ENCODE data around the gene GPX4. TPM values are rescaled to one million over a fixed set of nuclear protein-coding genes. Genes with fewer than 3 reads are reported as not detected.

The GPX4 gene
- total RNA-seq, 1 donor from 2014 or later = 241 TPM

DNA sequence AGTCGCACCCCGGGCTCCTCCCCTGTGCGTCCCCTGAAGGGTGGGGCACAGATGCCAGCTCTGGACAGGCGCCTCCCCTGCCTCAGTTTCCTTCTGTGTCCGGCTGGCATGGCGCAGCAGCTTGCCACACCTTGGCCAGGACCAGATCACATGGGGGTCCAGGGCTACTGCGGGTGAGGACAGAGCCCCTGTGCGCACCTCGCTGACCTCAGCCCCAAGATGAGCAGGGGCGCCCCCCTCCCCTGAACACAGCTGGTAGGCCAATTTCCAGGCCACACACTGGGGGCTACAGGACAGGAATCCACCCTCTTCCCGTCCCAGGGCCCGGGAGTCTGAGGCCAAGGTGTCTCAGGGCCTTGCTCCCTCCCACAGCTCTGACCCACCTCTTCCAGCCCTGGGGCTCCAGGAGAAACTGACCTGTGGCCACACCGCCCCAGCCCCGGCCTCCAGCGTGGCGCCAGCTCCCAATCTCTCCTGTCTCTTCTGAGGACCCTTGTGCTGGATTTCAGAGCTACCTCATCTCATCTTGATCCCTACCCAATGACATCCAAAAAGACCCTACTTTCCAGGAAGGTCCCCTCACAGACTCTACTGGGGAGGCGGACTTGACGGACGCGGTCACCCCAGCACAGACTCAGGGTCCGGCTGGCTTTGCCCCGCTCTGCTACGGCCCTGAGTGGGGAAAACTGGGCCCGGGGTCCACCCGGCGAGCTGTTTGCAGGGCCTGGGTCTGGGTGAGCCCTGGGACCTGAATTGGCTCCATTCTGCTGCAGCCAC, 42.0 kb downstream of the GPX4 start:
- no peak overlapping the region for H3K4me3 Mint-ChIP-seq
- intact Hi-C loops (cut with micrococcal nuclease) = no loop called here
- no peak overlapping the region for H3K27ac Mint-ChIP-seq
- DNase-seq (ENCODE audit: low spot score) = no peak
- no peaks in the 10 kb centered on the region for H3K27me3 Mint-ChIP-seq (ENCODE audit: insufficient read depth)
- H3K36me3 Mint-ChIP-seq (ENCODE audit: low read depth) = peaks cover 25% of the 10 kb centered on the region
- H3K4me1 Mint-ChIP-seq (ENCODE audit: low read depth) = peaks cover 8% of the 10 kb centered on the region
- H3K9me3 Mint-ChIP-seq = peaks cover 5% of the 10 kb centered on the region

DNA sequence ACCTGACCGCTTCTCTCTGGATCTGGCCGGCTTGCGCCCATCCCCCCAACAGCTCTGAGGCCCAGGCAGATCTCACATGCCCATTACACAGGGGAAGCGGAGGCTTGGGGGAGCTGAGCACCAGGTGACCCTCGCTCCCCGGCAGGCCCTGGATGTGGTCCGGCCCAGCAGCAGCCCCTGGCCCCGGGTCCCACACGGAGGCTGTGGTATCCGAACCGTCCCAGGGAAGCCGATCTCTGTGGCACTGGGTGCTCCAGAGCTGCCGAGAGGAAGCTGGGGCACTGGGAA, 42.6 kb downstream of the GPX4 start:
- Mint-ChIP-seq H3K9me3 (peaks cover 5% of the 10 kb centered on the region), H3K36me3 (ENCODE audit: low read depth) (peaks cover 25% of the 10 kb centered on the region), H3K27ac (no peak overlapping the region), H3K4me1 (ENCODE audit: low read depth) (peaks cover 8% of the 10 kb centered on the region), H3K27me3 (ENCODE audit: insufficient read depth) (no peaks in the 10 kb centered on the region), H3K4me3 (no peak overlapping the region)
- intact Hi-C loops (cut with micrococcal nuclease) = no loop called here
- no peak for DNase-seq (ENCODE audit: low spot score)

DNA sequence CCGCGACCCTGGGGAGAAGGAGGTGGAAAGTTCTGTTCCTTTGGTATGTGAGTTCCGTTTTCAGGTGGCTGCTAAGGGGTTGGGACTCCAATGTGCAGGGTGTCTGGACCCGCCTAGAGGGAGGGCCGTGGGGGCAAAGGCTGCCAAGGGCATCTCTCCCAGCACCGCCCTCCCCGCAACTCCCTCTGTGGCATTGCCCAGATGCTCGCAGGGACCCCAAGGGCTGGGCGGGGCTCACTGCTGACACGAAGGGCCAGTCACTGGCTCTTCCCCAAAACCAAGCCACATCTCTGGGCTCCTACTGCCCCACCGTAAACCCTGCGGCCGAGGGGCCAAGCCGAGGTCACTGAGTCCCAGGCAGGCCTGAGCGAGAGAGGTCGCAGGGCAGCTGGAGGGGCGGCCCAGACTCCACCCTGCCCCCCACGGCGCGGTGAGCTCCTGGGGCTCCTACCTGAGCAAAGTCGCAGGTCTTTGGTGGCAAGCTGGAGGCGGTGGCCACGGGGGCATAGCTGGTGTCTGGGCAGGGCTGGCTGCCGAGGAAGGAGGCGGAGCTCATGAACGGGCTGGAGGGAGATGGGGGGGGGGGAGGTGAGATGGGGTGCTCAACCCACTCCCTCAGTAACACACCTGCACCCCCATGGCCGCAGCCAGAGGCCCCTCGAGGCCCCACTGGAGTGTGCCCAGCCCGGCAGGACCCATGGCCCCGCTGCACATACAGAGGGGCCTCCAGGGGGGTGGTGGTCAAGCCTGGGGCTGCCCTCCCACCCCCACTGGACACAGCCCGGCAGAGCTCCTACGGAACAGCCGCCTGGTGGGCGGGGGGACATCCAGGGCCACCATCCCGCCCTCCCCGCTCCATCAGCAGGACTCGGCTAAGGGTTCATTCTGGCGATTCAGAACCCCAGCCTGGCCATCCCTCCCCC, 43.3 kb downstream of the GPX4 start:
- peaks cover 24% of the 10 kb centered on the region for H3K36me3 Mint-ChIP-seq (ENCODE audit: low read depth)
- peaks cover 8% of the 10 kb centered on the region for H3K4me1 Mint-ChIP-seq (ENCODE audit: low read depth)
- peaks cover under 1% of the 10 kb centered on the region for H3K9me3 Mint-ChIP-seq
- no peak overlapping the region for H3K27ac Mint-ChIP-seq
- intact Hi-C loops (cut with micrococcal nuclease) = no loop called here
- no peak for DNase-seq (ENCODE audit: low spot score)
- no peak overlapping the region for H3K4me3 Mint-ChIP-seq
- no peaks in the 10 kb centered on the region for H3K27me3 Mint-ChIP-seq (ENCODE audit: insufficient read depth)

DNA sequence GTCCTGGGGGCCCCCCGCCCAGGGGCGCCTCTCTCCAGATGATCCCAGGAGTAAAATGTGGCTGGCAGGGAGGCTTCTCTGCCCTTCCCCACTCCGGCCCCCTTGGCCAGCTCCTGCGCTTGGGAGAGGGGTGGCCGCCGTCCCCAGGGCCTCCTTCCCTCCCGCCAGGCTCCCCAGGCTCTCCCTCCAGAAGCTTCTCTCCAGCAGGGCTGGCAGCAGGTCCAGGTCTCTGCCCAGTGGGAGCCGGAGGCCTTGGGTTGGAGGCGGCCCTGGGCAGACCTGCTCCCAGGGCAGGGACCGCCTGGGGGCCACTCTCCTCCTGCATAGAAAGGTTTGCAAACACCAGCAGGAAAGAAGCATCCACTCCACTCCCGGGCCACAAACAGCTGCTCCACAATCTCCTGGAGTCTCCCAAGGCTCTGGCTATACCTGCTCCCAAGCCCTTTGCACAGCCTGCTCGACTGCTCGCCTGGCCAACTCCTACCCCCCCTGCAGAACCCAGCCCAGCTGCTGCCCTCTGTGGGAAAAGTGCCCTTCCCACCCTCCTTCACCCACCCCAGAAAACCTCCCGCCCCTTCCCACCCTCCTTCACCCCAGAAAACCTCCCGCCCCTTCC, 44.2 kb downstream of the GPX4 start:
- Mint-ChIP-seq H3K4me1 (ENCODE audit: low read depth) (peaks cover 8% of the 10 kb centered on the region), H3K4me3 (no peak overlapping the region), H3K36me3 (ENCODE audit: low read depth) (peaks cover 20% of the 10 kb centered on the region), H3K27ac (no peak overlapping the region), H3K27me3 (ENCODE audit: insufficient read depth) (no peaks in the 10 kb centered on the region), H3K9me3 (no peaks in the 10 kb centered on the region)
- intact Hi-C loops (cut with micrococcal nuclease) = no loop called here
- DNase-seq (ENCODE audit: low spot score) = no peak

GRCh38 chr19:1149259-1150045, 45.7 kb downstream of the GPX4 start:
- H3K27me3 Mint-ChIP-seq (ENCODE audit: insufficient read depth) = no peaks in the 10 kb centered on the region
- intact Hi-C loops (cut with micrococcal nuclease) = no loop called here
- no peaks in the 10 kb centered on the region for H3K9me3 Mint-ChIP-seq
- peaks cover 6% of the 10 kb centered on the region for H3K4me1 Mint-ChIP-seq (ENCODE audit: low read depth)
- peaks cover 13% of the 10 kb centered on the region for H3K36me3 Mint-ChIP-seq (ENCODE audit: low read depth)
- H3K27ac Mint-ChIP-seq = no peak overlapping the region
- H3K4me3 Mint-ChIP-seq = no peak overlapping the region
- DNase-seq (ENCODE audit: low spot score) = no peak

DNA sequence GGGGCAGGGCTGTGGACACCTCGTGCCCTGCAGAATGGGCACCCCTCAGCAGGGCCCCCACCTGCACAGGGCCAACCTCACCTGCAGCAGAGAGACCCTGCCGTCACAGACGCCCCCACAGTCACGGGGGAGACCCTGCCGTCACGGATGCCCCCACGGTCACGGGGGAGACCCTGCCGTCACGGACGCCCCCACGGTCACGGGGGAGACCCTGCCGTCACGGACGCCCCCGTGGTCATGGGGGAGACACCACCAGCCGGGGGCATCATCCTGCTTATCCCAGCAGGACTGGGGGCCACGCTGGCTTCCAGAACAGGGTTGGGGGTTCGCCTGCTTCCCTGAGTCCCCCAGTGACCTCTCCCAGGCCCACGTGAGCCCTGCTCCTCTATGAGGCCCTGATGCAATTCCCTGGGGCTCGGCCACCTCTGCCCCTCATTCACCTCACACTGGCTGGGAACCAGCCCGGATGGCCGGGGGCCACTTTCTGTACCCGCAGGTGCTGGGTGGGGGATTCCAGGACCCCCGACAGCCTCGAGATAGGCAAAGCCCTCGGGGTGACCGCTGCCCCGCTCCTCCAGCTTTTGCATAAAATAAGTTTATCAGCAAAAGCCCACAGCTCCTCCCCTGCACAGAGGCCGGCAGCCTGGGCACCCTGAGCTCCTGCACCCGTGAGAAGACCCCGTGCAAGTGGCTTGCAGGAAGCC, 46.7 kb downstream of the GPX4 start:
- no peak overlapping the region for H3K4me3 Mint-ChIP-seq
- H3K27me3 Mint-ChIP-seq (ENCODE audit: insufficient read depth) = no peaks in the 10 kb centered on the region
- no peaks in the 10 kb centered on the region for H3K9me3 Mint-ChIP-seq
- H3K4me1 Mint-ChIP-seq (ENCODE audit: low read depth) = no peaks in the 10 kb centered on the region
- peaks cover 8% of the 10 kb centered on the region for H3K36me3 Mint-ChIP-seq (ENCODE audit: low read depth)
- no peak overlapping the region for H3K27ac Mint-ChIP-seq
- intact Hi-C loops (cut with micrococcal nuclease) = no loop called here
- DNase-seq (ENCODE audit: low spot score) = no peak

DNA sequence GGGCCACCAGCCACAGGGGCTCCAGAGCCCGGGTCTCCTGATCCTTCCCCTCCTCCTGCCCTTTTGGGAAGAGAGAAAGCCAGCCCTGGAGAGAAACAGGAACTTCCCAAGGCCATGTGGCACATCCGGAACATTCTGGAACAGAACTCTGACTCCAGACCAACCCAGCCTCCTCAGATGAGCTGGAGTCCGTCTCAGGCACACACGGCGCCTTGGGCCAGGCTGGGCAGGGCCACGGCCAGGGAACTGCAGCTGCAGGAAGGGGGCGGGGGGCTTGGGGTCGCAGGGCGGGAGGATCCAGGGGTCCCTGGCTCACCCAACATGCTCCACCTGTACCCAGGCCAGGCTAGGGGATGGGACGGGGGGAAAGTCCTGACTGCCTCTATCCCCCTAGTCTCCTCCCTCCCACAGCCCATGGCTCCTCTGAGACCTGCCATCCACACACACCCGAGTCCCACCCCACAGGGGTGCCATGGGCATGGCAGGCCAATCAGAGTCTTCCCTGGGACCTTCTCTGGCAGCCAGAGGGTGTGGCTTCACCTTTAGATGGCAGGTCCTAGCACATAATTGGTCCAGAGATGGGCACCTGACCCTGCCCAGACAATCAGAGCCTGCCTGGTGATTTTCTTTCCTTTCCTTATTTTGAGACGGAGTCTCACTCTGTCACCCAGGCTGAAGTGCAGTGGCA, 47.4 kb downstream of the GPX4 start:
- Mint-ChIP-seq H3K27me3 (ENCODE audit: insufficient read depth) (no peaks in the 10 kb centered on the region), H3K36me3 (ENCODE audit: low read depth) (peaks cover 6% of the 10 kb centered on the region), H3K9me3 (no peaks in the 10 kb centered on the region), H3K27ac (no peak overlapping the region), H3K4me3 (no peak overlapping the region), H3K4me1 (ENCODE audit: low read depth) (no peaks in the 10 kb centered on the region)
- intact Hi-C loops (cut with micrococcal nuclease) = no loop called here
- no peak for DNase-seq (ENCODE audit: low spot score)

GRCh38 chr19:1151917-1152587, 48.3 kb downstream of the GPX4 start:
- Mint-ChIP-seq H3K27me3 (ENCODE audit: insufficient read depth) (no peaks in the 10 kb centered on the region), H3K4me3 (no peak overlapping the region), H3K27ac (no peak overlapping the region), H3K9me3 (no peaks in the 10 kb centered on the region), H3K36me3 (ENCODE audit: low read depth) (peaks cover 6% of the 10 kb centered on the region), H3K4me1 (ENCODE audit: low read depth) (no peaks in the 10 kb centered on the region)
- DNase-seq (ENCODE audit: low spot score) = no peak
- intact Hi-C loops (cut with micrococcal nuclease) = no loop called here

- Mint-ChIP-seq H3K4me3 (no peak overlapping the region), H3K36me3 (ENCODE audit: low read depth) (peaks cover 6% of the 10 kb centered on the region), H3K27ac (no peak overlapping the region), H3K9me3 (no peaks in the 10 kb centered on the region), H3K27me3 (ENCODE audit: insufficient read depth) (no peaks in the 10 kb centered on the region), H3K4me1 (ENCODE audit: low read depth) (no peaks in the 10 kb centered on the region)
- DNase-seq (ENCODE audit: low spot score) = no peak
- intact Hi-C loops (cut with micrococcal nuclease) = no loop called here
Observed at GRCh38 chr19:1153891-1154730, 50.3 kb downstream of the GPX4 start.

GRCh38 chr19:1154731-1155351, 51.0 kb downstream of the GPX4 start:
- no peak overlapping the region for H3K4me3 Mint-ChIP-seq
- peaks cover 4% of the 10 kb centered on the region for H3K36me3 Mint-ChIP-seq (ENCODE audit: low read depth)
- intact Hi-C loops (cut with micrococcal nuclease) = no loop called here
- H3K9me3 Mint-ChIP-seq = no peaks in the 10 kb centered on the region
- H3K4me1 Mint-ChIP-seq (ENCODE audit: low read depth) = no peaks in the 10 kb centered on the region
- DNase-seq (ENCODE audit: low spot score) = no peak
- H3K27me3 Mint-ChIP-seq (ENCODE audit: insufficient read depth) = no peaks in the 10 kb centered on the region
- H3K27ac Mint-ChIP-seq = no peak overlapping the region
